Nucleus accumbens (tissue), 56 donors: ENCODE data around the gene GUK1.

Experiments used
- DNase-seq, 56 donors: peaks; one replicate each; lab custom pipeline; 2025; lab: John Stamatoyannopoulos, UW

The GUK1 gene

GRCh38 chr1:228158151-228159007 is 18.3 kb downstream of the GUK1 start:
- DNase-seq = no peak

GRCh38 chr1:228159008-228159665 is 19.1 kb downstream of the GUK1 start:
- DNase-seq = no peak

DNA sequence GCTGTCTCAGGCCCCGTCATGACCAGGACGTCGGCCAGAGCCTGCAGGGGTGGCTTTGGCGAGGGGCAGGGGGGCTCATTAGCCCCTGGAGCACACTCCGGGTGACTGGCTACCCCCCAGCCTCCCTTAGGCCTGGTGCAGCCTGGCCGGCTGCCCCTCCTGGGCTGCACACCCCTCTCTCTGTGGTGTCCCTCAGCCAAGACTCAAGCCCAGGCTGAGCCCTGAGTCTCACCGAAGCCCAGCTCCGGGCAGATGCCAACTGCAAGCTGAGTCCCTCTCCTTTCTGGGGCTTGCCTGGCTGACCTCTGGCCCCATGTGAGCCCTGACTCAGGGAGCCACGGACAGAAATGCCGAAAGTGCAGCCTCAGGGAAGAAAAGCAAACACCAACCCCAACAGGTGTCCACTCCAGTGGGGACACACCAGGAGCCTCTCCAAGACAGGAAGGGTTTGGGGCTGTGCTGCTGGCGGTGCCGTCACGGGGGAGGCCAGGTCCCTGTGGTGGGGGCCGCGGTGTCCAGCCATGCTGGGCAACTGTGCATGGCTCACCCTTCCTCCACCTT is 20.2 kb downstream of the GUK1 start:
- DNase-seq = no peak

- no peak for DNase-seq
These were observed 21.3 kb downstream of the GUK1 start for GRCh38 chr1:228161362-228161761.

DNA sequence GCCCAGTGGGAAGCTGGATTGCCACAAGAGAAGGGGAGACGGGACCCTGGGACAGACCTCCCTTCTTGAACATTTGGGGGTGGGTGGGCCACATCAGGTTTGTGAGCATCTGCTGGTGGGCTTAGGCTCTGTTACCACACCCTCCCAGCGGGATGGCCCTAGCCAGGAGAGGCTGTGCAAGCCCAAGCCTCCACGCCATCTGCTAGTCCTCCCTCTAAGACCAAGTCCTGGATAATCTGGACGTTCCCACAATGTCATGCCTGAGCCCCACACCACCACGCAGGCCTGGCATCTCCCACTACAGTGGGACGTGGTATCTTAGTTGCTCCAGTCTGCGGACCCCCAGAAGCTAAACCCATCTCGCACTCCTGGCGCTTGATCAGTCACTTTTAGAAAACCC is 21.8 kb downstream of the GUK1 start:
- DNase-seq = no peak

DNA sequence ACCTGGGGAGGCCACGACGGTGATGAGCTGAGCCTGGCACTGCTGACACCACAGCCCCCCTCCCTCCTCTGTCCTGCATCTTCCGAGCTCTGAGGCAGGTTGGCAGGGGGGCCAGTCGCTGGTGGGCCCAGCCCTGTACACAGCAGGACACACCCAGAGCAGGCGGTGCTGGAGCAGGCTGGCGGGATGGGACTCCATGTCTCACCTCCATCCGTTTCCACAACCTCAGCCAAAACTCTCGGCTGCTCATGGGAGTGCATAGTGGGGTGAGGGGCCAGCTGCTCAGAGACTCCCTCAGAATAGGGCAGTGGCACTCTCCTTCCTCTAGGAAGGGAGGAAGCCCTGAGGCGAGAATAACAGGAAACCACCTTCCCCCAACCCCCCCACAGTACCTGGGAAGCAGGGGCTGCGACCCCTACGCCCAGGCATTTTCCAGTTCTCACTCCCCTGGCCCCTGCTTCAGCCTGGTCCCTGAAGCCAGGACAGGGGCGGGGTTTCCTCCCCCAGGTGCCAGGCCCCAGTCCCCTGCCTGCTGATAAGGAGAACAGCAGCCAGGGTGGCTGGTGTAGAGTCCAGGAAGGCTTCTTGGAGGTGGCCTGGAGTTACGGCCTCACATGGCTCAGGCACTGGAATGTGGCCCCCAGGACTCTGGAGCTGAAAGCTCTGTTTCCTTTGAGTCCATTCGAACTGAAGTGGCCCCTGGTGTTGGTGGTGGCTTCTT is 22.4 kb downstream of the GUK1 start:
- DNase-seq = no peak

DNA sequence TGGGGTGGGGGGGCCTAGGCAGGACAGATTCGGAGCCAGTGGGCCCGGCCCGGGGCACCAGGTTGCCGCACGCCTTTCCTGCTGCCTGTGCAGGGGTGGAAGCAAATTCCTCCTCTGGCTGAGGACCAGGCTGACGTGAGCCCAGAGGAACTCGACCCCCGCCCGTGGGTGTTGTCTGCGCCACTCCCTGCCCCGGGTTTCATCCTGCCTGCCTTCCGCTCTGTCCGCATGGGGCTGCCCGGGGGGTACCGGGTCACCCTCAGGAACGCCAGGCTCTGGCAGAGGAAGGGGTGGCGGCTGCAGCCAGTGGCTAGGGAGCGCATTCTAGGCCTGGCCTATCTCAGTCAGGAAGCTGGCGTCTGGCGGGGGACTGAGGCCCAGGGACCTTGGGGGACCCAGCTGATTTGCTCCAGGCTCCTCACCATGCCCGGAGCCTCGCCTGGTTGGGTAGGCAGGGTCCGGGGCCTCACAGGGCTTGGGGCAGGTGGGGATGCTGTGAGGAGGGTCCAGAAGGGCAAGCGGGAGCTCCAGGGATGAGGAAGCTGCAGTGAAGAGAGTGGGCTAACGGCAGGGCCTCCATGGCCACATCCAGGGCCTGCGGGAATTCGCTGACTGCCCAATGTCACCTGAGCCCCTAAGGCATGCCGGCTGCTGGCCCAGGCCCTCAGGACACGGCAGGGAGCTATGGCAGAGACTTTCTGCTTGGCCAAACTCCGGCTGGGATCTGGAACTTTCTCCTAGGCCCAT is 23.1 kb downstream of the GUK1 start:
- no peak for DNase-seq

DNA sequence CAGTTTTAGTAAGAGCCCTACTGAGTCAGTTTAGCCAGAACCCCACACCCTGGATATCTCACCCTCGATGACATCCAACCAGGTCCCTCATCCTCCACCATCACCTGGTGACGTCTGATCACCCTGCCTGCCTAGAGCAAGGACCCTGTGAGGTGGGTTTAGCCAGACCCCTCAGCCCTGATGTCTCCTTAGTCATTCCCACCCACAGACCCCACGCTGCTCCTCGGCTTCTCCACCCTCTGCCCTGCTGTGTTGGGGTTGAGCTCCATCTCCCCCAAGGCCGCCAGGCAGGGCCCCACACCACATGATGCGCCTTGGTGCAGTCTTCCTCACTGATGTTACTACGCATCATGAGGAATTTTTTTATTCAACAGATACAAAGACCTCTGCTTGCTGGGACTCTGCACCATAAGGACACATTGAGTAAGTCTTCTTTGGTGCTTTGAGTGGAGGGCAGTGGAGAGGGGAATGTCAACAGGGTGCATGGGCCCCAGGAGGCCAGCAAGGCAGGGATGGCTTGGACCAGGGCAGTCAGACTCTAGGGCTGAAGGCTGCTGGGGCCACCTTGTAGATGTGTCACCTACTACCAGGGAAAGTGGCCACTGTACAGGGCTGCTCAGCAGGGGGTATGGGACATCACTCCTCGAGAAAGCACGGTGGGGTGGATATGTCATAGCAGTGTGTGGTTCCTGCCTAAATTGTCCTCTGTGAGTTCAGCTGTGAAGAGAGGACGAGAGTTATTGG is 23.9 kb downstream of the GUK1 start:
- DNase-seq = no peak

- no peak for DNase-seq
These were observed 24.7 kb downstream of the GUK1 start for GRCh38 chr1:228164561-228165371.

DNA sequence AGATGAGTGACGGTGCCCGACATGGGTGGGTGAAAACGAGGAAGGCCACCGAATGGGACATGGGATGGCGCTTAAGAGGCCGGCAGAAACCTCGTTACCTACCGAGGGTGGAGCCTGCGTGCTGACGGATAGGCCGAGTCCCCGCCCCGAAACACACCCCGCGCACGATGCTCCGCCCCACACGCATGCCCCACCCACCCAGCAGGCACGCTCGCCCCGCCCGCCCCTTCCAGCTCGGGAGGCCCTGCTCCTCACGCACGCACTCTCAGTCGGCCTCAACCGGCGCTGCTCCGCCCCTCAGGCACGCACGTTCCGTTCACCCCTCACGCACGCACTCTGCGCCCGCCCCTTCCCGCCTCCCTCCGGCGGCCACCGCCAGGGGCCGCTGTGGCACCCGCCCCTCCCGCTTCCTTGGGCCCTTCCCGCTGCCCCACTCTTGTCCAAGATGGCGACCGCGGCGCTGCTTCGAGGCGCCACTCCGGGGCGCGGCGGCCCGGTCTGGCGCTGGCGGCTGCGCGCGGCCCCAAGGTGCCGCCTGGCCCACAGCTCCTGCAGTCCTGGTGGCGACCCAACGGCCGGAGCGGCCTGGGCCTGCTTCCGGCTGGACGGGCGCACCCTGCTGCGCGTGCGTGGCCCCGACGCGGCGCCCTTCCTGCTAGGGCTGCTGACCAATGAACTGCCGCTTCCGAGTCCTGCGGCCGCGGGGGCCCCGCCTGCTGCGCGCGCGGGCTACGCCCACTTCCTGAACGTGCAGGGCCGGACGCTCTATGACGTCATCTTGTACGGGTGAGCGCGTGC is 25.5 kb downstream of the GUK1 start, which contains the start of gene IBA57:
IBA57 (plus strand) TSS at position 433 of the 798 bp plus-strand sequence; CDS start at position 446, 13 bp downstream.
- peak; percentile 81 to 100 (median 99) for DNase-seq

DNA sequence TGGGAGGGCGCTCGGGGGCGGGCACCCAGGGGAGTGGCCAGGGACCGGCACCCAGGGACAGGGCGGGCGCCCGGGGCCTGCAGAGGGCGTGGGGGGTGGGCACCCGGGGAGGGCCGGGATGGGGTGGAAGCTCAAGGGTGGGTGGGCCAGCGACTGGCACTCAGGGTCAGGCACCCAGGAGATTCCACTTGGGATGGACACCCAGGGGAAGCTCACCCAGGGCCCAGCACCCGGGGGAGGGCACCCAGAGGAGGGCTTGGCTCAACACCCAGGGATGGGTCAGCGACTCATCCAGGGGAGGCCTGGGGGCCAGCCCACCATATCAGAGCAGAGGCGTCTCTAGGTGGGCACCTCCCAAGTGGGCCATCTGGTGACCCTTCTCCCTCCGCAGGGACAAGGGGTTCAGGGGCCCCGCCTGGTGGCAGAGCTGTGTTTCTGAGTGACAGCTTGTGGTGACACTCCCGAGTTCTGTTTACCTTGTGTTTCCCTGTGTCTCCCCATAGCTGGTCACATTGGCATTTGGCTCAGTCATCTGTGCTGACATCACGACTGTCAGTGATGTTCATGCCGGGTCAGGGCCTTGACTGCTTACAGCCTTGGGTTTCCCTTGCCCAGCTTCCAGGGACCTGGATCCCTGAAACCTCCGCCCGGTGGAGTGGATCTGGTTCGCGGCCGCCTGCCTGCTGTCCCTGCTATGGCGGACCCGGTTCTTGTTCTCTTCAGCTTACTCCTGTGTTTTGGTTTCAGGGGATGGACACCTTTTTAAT is 26.3 kb downstream of the GUK1 start:
- peak in 40 of 56 donors; percentile 50 to 89 (median 76) for DNase-seq

GRCh38 chr1:228168563-228169270 is 28.6 kb downstream of the GUK1 start:
- no peak for DNase-seq

- DNase-seq = no peak
These were observed 29.3 kb downstream of the GUK1 start for GRCh38 chr1:228169345-228169744.

- DNase-seq = no peak
These were observed 30.6 kb downstream of the GUK1 start for GRCh38 chr1:228170666-228171065.

DNA sequence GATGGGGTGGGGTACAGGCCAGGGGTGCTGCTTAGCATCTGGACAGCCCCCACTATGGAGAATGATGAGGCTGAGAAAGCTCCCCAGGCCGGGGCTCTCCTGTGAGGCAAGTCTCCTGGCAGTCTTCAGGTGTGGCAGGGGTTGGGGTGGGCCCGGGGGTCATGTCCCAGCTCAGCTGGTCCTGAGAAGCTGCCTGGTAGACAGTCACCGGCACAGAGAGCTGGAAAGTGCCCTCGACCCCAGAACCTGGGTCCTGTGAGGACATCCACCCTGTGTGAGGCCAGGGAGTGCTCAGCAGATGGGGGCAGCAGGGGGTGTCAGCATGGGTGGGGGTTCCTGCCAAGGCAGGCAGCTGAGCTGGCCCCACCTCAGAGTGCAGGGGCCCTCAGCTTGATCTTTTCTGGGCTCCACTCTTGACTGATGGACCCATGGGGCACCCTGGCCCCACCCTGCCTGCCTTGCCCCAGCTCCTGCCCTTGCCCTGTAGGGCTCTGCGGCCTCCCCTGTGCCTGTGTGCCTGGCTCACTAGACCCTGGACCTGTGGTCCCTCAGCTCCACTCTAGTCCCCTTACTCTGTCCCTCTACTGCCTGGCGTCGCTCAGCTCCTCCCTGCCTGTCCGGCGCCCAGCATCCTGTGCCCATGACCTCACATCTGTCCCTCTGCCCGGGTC is 31.3 kb downstream of the GUK1 start:
- DNase-seq = no peak
